ENCODE measurements around the gene MMP24.

GRCh38 chr20:35281506-35282101 lies 55.1 kb downstream of the MMP24 start:
- TF ChIP-seq CTCF (conservative IDR thresholded peaks at IDR 0.05 in 1 of 2, IDR thresholded peaks at IDR 0.05 in 1 of 2; ENCODE audit: low read depth in 1 of 2, low read length in 2 of 2) (no peak), EZH2 (IDR thresholded peaks at IDR 0.05; ENCODE audit: low read length, missing control alignments) (no peak)

Measured in fibroblast of lung (primary cell).